Natural killer cell (primary cell): ENCODE results near the gene CLIC6. TPM values are rescaled to one million over a fixed set of nuclear protein-coding genes. Genes with fewer than 3 reads are reported as not detected.

Experiments used
- ATAC-seq, 3 donors: fragments of 150-1000 bp in 2 of 3; fragments of 200-7000 bp in 1 of 3; cut with Tn5 transposase; 1 replicate in 1 of 3; 2 replicates in 2 of 3; pipeline ENCODE4 v1.10.0; 2021; ENCODE audit warnings: mild to moderate bottlenecking in 2 of 3, moderate library complexity in 2 of 3
- DNase-seq, 2 donors: peaks; one replicate each; pipeline versions ENCODE4 v3.0.0 to v3.0.0-alpha.2; 2013 to 2021; ENCODE audit warnings: mixed read lengths in 1 of 2
- H3K27ac ChIP-seq: one replicate; pipeline ENCODE4 v1.5.1; 2013; ENCODE audit warnings: mild to moderate bottlenecking, low read length
- H3K27me3 ChIP-seq: one replicate; pipeline ENCODE4 v1.6.1; 2013; ENCODE audit warnings: low read length; ENCODE audit not compliant: control insufficient read depth, insufficient read depth
- H3K36me3 ChIP-seq: one replicate; pipeline ENCODE4 v1.6.1; 2013; ENCODE audit warnings: low read length; ENCODE audit not compliant: control insufficient read depth, insufficient read depth
- H3K4me1 ChIP-seq: one replicate; pipeline ENCODE4 v1.6.1; 2013; ENCODE audit warnings: low read length; ENCODE audit not compliant: control insufficient read depth, insufficient read depth
- H3K4me3 ChIP-seq: one replicate; pipeline ENCODE4 v1.5.1; 2013; ENCODE audit warnings: low read length
- H3K9me3 ChIP-seq: one replicate; pipeline ENCODE4 v1.6.1; 2013; ENCODE audit warnings: low read length; ENCODE audit not compliant: control insufficient read depth, insufficient read depth
- H3K27ac Mint-ChIP-seq, 2 donors: one replicate each; pipeline ENCODE4 v1.8.0; 2022; ENCODE audit warnings: mild to moderate bottlenecking in 2 of 2, mixed read lengths in 2 of 2, moderate library complexity in 1 of 2
- H3K27me3 Mint-ChIP-seq, 2 donors: one replicate each; pipeline ENCODE4 v1.8.0; 2022; ENCODE audit warnings: low read depth in 2 of 2, mixed read lengths in 2 of 2
- H3K36me3 Mint-ChIP-seq: one replicate; pipeline ENCODE4 v1.8.0; 2022; ENCODE audit warnings: mixed read lengths
- H3K4me1 Mint-ChIP-seq, 2 donors: one replicate each; pipeline ENCODE4 v1.8.0; 2022; ENCODE audit warnings: mixed read lengths in 2 of 2
- H3K4me3 Mint-ChIP-seq: one replicate; pipeline ENCODE4 v1.8.0; 2022; ENCODE audit warnings: mild to moderate bottlenecking, moderate library complexity, mixed read lengths
- H3K9me3 Mint-ChIP-seq, 2 donors: one replicate each; pipeline ENCODE4 v1.8.0; 2022; ENCODE audit warnings: mixed read lengths in 2 of 2
- WGBS: methylation state at CpG from one replicate; pipeline ENCODE4 v1.1.7; 2013; ENCODE audit warnings: missing lambda C conversion rate; ENCODE audit not compliant: insufficient coverage; 5-methylcytosine and 5-hydroxymethylcytosine counted together
- intact Hi-C: fragments of 100-400 bp; cut with micrococcal nuclease; formaldehyde crosslinking; loops from one replicate; pipeline ENCODE4 v1.14.2; 2022
- total RNA-seq, 4 donors: library from RNA; stranded (reverse); fragments of 120-200 nt in 1 of 4; gene quantifications; one replicate each; pipeline versions ENCODE4 v1.2.3 to v1.2.4, GENCODE V29; 2013 to 2022
- TF ChIP-seq, protein P1 (sequence below): fragments of 200-600 bp; IDR thresholded peaks from one replicate; pipeline ENCODE4 v1.8.0; 2022; ENCODE audit warnings: antibody characterized with exemption

Gene CLIC6
- total RNA-seq, 3 donors from 2014 or later (not counting 1 experiment from before 2014, with no cell fraction given), result not detected

- 88% methylated on average over 2 of the region's 2 CpGs for WGBS
- no peaks in the 10 kb centered on the region for H3K36me3 ChIP-seq
- intact Hi-C loops, result no loop called here
Measured at GRCh38 chr21:34761758-34762330, 93.0 kb downstream of the CLIC6 start.

GRCh38 chr21:34762786-34763185 lies 94.0 kb downstream of the CLIC6 start:
- peaks cover 0 to 9% of the 10 kb centered on the region in 2 donors for H3K27me3 Mint-ChIP-seq
- DNase-seq (no peak), ATAC-seq (no peak)
- Histone ChIP-seq H3K4me1 (no peaks in the 10 kb centered on the region), H3K4me3 (no peak overlapping the region), H3K36me3 (no peaks in the 10 kb centered on the region), H3K27me3 (no peaks in the 10 kb centered on the region), H3K27ac (no peak overlapping the region), H3K9me3 (no peaks in the 10 kb centered on the region)
- no CpG with 5 or more reads among the region's 1 CpG for WGBS
- H3K9me3 Mint-ChIP-seq, result no peaks in the 10 kb centered on the region
- H3K27ac Mint-ChIP-seq, result no peak overlapping the region
- no peak overlapping the region for H3K4me3 Mint-ChIP-seq
- no peaks in the 10 kb centered on the region for H3K4me1 Mint-ChIP-seq
- no peaks in the 10 kb centered on the region for H3K36me3 Mint-ChIP-seq
- TF ChIP-seq, protein P1, sequence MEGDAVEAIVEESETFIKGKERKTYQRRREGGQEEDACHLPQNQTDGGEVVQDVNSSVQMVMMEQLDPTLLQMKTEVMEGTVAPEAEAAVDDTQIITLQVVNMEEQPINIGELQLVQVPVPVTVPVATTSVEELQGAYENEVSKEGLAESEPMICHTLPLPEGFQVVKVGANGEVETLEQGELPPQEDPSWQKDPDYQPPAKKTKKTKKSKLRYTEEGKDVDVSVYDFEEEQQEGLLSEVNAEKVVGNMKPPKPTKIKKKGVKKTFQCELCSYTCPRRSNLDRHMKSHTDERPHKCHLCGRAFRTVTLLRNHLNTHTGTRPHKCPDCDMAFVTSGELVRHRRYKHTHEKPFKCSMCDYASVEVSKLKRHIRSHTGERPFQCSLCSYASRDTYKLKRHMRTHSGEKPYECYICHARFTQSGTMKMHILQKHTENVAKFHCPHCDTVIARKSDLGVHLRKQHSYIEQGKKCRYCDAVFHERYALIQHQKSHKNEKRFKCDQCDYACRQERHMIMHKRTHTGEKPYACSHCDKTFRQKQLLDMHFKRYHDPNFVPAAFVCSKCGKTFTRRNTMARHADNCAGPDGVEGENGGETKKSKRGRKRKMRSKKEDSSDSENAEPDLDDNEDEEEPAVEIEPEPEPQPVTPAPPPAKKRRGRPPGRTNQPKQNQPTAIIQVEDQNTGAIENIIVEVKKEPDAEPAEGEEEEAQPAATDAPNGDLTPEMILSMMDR, result no peak
- intact Hi-C loops, result no loop called here

More at GRCh38 chr21:34761758-34762330, 93.0 kb downstream of the CLIC6 start:
- TF ChIP-seq, protein P1, result no peak
- ATAC-seq (no peak), DNase-seq (no peak)
- Histone ChIP-seq H3K27ac (no peak overlapping the region), H3K4me3 (no peak overlapping the region), H3K9me3 (no peaks in the 10 kb centered on the region), H3K27me3 (no peaks in the 10 kb centered on the region), H3K4me1 (no peaks in the 10 kb centered on the region)
- Mint-ChIP-seq H3K4me1 (no peaks in the 10 kb centered on the region), H3K9me3 (no peaks in the 10 kb centered on the region), H3K27me3 (peaks cover 0 to under 1% of the 10 kb centered on the region in 2 donors), H3K36me3 (no peaks in the 10 kb centered on the region), H3K4me3 (no peak overlapping the region), H3K27ac (no peak overlapping the region)

DNA sequence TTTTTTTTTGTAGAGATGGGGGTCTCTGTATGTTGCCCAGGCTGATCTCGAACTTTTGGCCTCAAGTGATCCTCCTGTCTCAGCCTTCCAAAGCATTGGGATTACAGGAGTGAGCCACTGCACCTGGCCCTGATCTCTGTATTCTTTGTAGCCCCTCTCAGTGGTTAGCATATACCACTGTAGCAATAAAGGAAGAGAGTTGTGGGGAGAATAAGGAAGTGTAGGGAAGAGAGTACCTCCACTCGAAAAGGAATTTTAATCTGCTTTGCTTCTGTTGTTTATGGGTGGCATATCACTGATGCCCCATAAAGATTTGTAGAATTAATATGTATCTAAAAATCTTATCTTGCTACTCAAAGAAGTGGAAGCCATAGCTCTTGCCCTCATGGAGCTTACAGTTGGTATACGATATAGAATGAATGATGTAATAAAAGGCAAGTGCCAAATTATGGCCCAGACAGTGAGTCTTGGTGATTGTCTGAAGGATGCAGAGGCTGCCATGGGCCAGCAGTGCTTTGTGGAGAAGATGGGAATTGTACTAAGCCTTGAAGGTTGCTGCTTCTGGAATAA lies 96.0 kb downstream of the CLIC6 start:
- intact Hi-C loops, result no loop called here
- DNase-seq, result no peak
- ATAC-seq, result no peak
- no peak overlapping the region for H3K4me3 ChIP-seq
- Mint-ChIP-seq H3K36me3 (no peaks in the 10 kb centered on the region), H3K27ac (no peak overlapping the region), H3K4me1 (no peaks in the 10 kb centered on the region), H3K27me3 (peaks cover 4 to 18% of the 10 kb centered on the region in 2 donors), H3K4me3 (no peak overlapping the region), H3K9me3 (no peaks in the 10 kb centered on the region)
- H3K4me1 ChIP-seq, result no peaks in the 10 kb centered on the region
- WGBS, result 87% methylated on average over 3 of the region's 3 CpGs
- no peaks in the 10 kb centered on the region for H3K36me3 ChIP-seq
- TF ChIP-seq, protein P1, result no peak
- H3K9me3 ChIP-seq, result no peaks in the 10 kb centered on the region
- no peak overlapping the region for H3K27ac ChIP-seq
- no peaks in the 10 kb centered on the region for H3K27me3 ChIP-seq

DNA sequence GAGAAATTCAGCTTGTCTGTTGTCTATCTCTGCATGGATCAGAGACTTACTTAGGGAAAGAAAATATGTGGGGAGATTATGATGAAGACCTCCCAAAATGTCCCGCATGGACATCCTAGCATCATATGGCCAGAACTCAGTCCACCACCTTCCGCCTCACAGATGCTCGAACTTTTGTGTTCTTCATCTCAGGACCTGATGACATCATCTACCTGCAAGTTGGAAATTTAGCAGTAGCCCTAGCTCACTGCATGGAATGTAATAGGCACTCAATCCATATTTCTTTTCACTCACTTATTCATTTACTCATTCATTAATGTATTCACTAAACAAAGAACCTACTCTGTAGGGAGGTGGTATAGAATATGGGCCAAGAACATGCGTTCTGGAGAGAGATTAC lies 96.8 kb downstream of the CLIC6 start:
- H3K4me1 Mint-ChIP-seq, result no peaks in the 10 kb centered on the region
- intact Hi-C loops, result no loop called here

More for the DNA sequence above, 96.8 kb downstream of the CLIC6 start:
- 95% methylated on average over 4 of the region's 4 CpGs for WGBS
- H3K4me3 Mint-ChIP-seq, result no peak overlapping the region
- Histone ChIP-seq H3K4me3 (no peak overlapping the region), H3K27ac (no peak overlapping the region), H3K9me3 (no peaks in the 10 kb centered on the region), H3K36me3 (no peaks in the 10 kb centered on the region), H3K27me3 (no peaks in the 10 kb centered on the region), H3K4me1 (no peaks in the 10 kb centered on the region)
- DNase-seq (no peak), ATAC-seq (no peak)
- TF ChIP-seq, protein P1, result no peak
- H3K27me3 Mint-ChIP-seq, result peaks cover 4 to 18% of the 10 kb centered on the region in 2 donors
- H3K9me3 Mint-ChIP-seq, result no peaks in the 10 kb centered on the region
- no peaks in the 10 kb centered on the region for H3K36me3 Mint-ChIP-seq
- H3K27ac Mint-ChIP-seq, result no peak overlapping the region
